GM19099 (cell line): ENCODE data around the gene MALRD1.

ENCODE experiments used
- POLR2A ChIP-seq: IDR thresholded peaks from 3 replicates; pipeline ENCODE4 v1.6.1; 2011; ENCODE audit warnings: low read depth; ENCODE audit not compliant: insufficient read length; ENCODE audit errors: extremely low read depth

MALRD1 gene

DNA sequence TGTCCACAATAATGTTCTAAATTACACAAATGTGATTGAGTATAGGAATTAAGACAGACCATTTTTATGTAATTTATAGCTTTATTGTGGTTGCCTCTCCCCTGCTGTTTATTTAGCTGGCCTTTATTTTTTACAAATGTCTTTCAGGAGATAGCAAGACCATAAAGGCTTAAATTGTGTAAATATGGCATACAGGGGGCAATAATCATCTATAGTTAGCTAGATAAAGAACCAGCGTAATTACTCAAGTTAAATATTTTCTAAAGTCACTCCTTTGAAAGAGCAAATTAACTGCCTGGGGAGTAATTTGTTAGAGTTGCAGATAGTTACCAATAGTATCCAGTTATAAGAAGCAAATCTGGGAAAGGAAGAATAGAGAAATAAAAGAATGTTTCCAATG is at the start of gene MALRD1:
TSS of gene MALRD1 (plus strand) at position 313 of the 400 bp plus-strand sequence. CDS start 138 bp downstream, outside the sequence.
- TF ChIP-seq POLR2A = no peak

GRCh38 chr10:19003341-19003740 is 45.3 kb upstream of the MALRD1 start:
- TF ChIP-seq POLR2A = no peak

DNA sequence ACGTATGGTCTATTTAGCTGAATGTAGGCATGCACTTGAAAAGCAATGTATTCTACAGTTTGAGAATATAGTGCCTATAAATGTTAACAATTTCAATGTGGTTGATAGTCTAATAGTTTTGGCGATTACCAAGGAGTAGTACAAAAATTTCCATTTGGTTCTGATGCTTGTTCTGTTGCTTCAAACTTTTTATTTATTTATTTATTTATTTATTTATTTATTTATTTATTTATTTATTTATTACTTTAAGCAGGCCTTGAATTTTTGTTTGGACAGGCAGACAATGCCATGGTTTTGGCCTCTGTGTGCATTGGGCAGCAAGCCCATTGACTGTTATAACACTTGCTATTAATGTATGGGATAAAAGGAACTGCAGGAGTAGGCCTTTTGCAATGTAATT is 36.5 kb upstream of the MALRD1 start:
- TF ChIP-seq POLR2A = no peak

- no peak for TF ChIP-seq POLR2A
These were observed 34.6 kb upstream of the MALRD1 start for GRCh38 chr10:19014034-19014433.

GRCh38 chr10:19014498-19014897 is 34.1 kb upstream of the MALRD1 start:
- no peak for TF ChIP-seq POLR2A

DNA sequence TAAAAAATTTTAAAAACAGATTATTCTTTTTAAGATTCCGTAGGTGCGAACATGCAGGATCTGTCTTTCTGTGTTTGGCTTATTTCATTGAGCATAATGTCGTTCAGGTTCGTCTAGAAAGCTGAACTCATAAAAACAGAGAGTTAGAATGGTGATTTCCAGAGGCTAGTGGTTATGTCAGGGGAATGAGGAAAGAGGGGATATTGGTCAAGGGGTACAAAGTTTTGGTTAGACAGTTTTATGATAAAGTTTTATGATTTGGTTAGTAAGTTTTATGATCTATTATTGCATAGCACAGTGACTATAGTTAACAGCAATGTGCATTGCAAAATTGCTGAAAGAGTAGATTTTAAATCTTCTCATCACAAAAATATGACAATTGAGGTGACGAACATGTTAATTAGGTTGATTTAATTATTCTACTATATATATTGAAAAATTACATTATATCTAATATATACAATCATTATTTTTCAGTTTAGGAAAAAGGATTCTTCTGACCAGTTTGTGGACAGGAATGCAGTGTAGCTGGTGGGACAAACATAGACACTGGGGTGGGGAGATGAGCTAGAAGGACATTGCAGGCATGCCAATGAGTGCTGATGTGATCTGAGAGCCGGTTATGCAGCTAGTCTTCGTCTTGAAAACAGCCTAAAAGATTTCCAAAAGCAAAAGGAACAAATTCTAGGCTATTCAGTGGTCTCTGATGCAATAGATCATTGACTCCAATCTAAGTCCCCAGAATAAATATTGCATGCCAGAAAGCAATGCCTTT is 31.3 kb upstream of the MALRD1 start:
- TF ChIP-seq POLR2A = no peak

- no peak for TF ChIP-seq POLR2A
These were observed 27.4 kb upstream of the MALRD1 start for GRCh38 chr10:19021162-19021561.

GRCh38 chr10:19024611-19025010 is 24.0 kb upstream of the MALRD1 start:
- no peak for TF ChIP-seq POLR2A

DNA sequence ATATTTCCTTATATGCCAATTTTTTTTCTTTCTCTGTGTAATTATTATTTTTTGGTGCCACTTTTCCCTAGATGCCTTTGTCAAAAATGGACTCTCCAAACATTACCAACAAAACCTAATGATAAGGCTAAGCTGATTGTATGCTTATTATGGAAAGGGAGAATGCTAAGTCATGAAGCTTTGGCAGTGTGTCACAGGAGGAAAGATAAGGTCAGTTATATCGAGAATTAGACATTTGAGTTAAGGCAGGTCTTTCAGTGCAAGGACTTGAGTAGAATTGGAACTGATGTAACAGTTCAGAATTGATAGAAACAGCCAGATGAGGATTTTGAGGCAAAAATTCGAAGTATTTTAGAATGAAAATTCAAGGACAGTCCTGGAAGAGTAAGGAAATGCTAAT is 16.8 kb upstream of the MALRD1 start:
- TF ChIP-seq POLR2A = no peak

DNA sequence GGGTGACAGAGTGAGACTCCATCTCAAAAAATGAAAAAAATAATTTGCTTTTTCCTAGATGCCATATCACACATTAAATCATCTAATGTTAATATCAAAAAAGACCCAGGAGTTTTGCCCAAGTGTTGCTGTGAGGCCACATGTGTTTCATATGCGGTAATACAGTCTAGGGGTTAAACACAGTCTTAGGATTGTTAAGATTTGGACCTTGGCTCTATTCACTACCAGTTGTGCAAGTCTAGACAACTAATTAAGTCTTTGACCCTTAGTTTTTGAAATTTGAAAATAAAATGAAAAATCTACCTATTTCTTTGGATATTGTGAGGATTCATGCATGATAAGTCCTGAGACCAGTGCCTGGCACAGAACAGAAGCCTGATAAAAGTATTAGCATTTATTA is 14.9 kb upstream of the MALRD1 start:
- TF ChIP-seq POLR2A = no peak

GRCh38 chr10:19041171-19041570 is 7.4 kb upstream of the MALRD1 start:
- TF ChIP-seq POLR2A = no peak

- TF ChIP-seq POLR2A = no peak
These were observed 5.2 kb upstream of the MALRD1 start for GRCh38 chr10:19043431-19043830.

DNA sequence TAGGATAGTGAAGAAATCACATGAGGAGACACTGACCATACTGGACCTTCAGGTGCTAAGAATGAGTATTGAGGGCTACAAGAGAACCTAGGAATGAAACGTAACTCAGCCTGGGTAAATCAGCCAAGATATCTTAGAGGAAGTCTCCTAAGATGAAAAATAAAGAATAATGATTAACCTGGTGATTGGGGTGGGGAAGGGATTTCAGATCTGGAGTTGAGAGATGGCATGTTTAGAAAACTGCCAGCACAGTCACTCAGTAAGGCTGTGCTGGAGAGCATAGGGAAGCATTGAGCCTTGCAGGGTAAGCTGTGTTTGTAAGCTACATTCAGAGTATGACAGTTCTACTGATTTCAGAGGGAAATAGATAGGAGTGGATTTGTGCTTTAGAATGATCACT is 1.9 kb upstream of the MALRD1 start:
- TF ChIP-seq POLR2A = no peak

GRCh38 chr10:19048891-19049290 is 290 bp downstream of the MALRD1 start:
- TF ChIP-seq POLR2A = no peak

DNA sequence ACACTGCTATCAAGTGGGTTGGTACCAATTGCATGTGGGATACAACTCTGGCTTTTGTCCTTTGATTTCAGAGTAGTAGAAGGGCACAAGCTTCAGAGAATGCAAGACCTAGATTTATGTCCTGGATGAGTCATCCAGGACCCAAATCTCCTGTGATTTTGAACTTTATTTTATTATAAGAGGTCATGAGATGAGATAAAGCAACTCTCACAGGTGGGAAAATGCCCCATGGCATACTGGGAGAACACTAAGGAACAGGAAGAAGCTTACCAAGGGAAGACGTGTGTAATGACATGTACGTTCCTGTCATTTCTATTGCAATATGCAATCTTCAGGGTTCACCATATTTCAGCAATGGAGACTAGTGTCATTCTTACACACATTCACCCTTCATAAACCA is 966 bp downstream of the MALRD1 start:
- no peak for TF ChIP-seq POLR2A

DNA sequence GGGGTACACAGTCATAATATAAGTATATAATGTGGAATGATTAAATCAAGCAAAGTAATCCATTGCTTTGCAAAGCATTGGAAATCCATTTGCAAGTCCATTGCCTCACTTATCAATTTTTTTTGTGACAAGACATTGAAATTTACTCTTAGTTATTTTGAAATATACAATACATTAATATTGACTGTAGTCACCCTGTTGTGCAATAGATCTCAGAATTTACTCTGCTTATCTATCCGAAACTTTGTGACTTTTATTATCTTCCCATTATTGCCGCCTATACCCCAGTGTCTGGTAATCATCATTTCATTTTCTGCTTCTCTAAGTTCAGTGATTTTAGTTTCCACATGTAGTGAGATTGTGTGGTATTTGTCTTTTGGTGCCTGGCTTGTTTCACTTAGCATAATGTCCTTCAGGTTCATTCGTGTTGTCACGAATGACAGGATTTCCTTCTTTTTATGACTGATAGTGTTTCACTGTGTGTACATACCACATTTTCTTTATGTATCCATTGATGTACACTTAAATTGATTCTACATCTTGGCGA is 5.8 kb downstream of the MALRD1 start:
- TF ChIP-seq POLR2A = no peak
